ENCODE results near the gene HLA-G. TPM values are rescaled to one million over a fixed set of nuclear protein-coding genes. Genes with fewer than 3 reads are reported as not detected.

Gene HLA-G
- total RNA-seq, 1 donor from 2014 or later, result not detected

GRCh38 chr6:29830409-29830808 is 2.8 kb downstream of the HLA-G start:
- intact Hi-C loops (cut with micrococcal nuclease), result loop anchor here (5.0 to 10.0 kb wide), 2 partner anchors 96 to 123 kb away; no protein-coding TSS in a partner anchor
- no peaks in the 10 kb centered on the region for H3K36me3 ChIP-seq
- peaks cover 11% of the 10 kb centered on the region for H3K4me1 ChIP-seq
- no peak for DNase-seq
- H3K4me3 ChIP-seq, result no peak overlapping the region
- H3K9me3 ChIP-seq (replicated peaks), result no peaks in the 10 kb centered on the region
- H3K27me3 ChIP-seq (ENCODE audit: low read depth), result peaks cover 83% of the 10 kb centered on the region
- TF ChIP-seq CTCF (IDR thresholded peaks at IDR 0.05; ENCODE audit: borderline replicate concordance), result no peak
- no peak overlapping the region for H3K27ac ChIP-seq (replicated peaks)

GRCh38 chr6:29831776-29832175 is 4.2 kb downstream of the HLA-G start:
- Histone ChIP-seq H3K4me1 (peaks cover 11% of the 10 kb centered on the region), H3K27me3 (ENCODE audit: low read depth) (peaks cover 96% of the 10 kb centered on the region), H3K36me3 (no peaks in the 10 kb centered on the region), H3K4me3 (no peak overlapping the region), H3K9me3 (replicated peaks) (no peaks in the 10 kb centered on the region), H3K27ac (replicated peaks) (no peak overlapping the region)
- no peak for DNase-seq
- intact Hi-C loops (cut with micrococcal nuclease), result loop anchor here (5.0 to 10.0 kb wide), 2 partner anchors 97 to 124 kb away; no protein-coding TSS in a partner anchor
- no peak for TF ChIP-seq CTCF (IDR thresholded peaks at IDR 0.05; ENCODE audit: borderline replicate concordance)

- H3K4me3 ChIP-seq, result no peak overlapping the region
- H3K36me3 ChIP-seq, result no peaks in the 10 kb centered on the region
- H3K27ac ChIP-seq (replicated peaks), result no peak overlapping the region
- DNase-seq, result no peak
- intact Hi-C loops (cut with micrococcal nuclease), result loop anchor here (5.0 to 10.0 kb wide), 2 partner anchors 100 to 127 kb away; no protein-coding TSS in a partner anchor
- peak; percentile 94 for TF ChIP-seq CTCF (IDR thresholded peaks at IDR 0.05; ENCODE audit: borderline replicate concordance)
- H3K9me3 ChIP-seq (replicated peaks), result no peaks in the 10 kb centered on the region
- peaks cover 99% of the 10 kb centered on the region for H3K27me3 ChIP-seq (ENCODE audit: low read depth)
- H3K4me1 ChIP-seq, result no peaks in the 10 kb centered on the region
Observed at GRCh38 chr6:29834564-29835436, 7.2 kb downstream of the HLA-G start.

GRCh38 chr6:29839917-29840316 is 12.3 kb downstream of the HLA-G start:
- intact Hi-C loops (cut with micrococcal nuclease), result loop anchor here (10.0 kb wide), 1 partner anchor 105 kb away; no protein-coding TSS in a partner anchor

GRCh38 chr6:29841030-29841429 is 13.4 kb downstream of the HLA-G start:
- DNase-seq, result no peak
- H3K27me3 ChIP-seq (ENCODE audit: low read depth), result peaks cover 79% of the 10 kb centered on the region
- intact Hi-C loops (cut with micrococcal nuclease), result no loop called here

More at GRCh38 chr6:29839917-29840316, 12.3 kb downstream of the HLA-G start:
- Histone ChIP-seq H3K4me3 (no peak overlapping the region), H3K4me1 (no peaks in the 10 kb centered on the region), H3K9me3 (replicated peaks) (peaks cover 18% of the 10 kb centered on the region), H3K36me3 (no peaks in the 10 kb centered on the region), H3K27me3 (ENCODE audit: low read depth) (peaks cover 79% of the 10 kb centered on the region), H3K27ac (replicated peaks) (no peak overlapping the region)
- no peak for DNase-seq
- no peak for TF ChIP-seq CTCF (IDR thresholded peaks at IDR 0.05; ENCODE audit: borderline replicate concordance)

More at GRCh38 chr6:29841030-29841429, 13.4 kb downstream of the HLA-G start:
- peaks cover 18% of the 10 kb centered on the region for H3K9me3 ChIP-seq (replicated peaks)
- H3K4me3 ChIP-seq, result no peak overlapping the region
- no peak for TF ChIP-seq CTCF (IDR thresholded peaks at IDR 0.05; ENCODE audit: borderline replicate concordance)
- no peaks in the 10 kb centered on the region for H3K4me1 ChIP-seq
- H3K27ac ChIP-seq (replicated peaks), result no peak overlapping the region
- H3K36me3 ChIP-seq, result no peaks in the 10 kb centered on the region

All from left ventricle myocardium inferior (tissue), 1 donor.